ENCODE measurements around the gene CBLN3.
A peak's percentile ranks its signal among the peaks of the same experiment; 100 is the strongest.

Gene CBLN3

GRCh38 chr14:24416932-24417619, 12.4 kb downstream of the CBLN3 start:
- peak overlapping the region; percentile 38 for H3K4me3 ChIP-seq
- peaks cover 43% of the 10 kb centered on the region for H3K4me1 ChIP-seq

GRCh38 chr14:24416254-24416931, 13.1 kb downstream of the CBLN3 start:
- Histone ChIP-seq H4K20me1 (no peaks in the 10 kb centered on the region), H3K4me1 (peaks cover 43% of the 10 kb centered on the region), H3K36me3 (peaks cover 46% of the 10 kb centered on the region), H3K9me3 (no peaks in the 10 kb centered on the region), H3K27ac (peak overlapping the region; percentile 65), H3K4me3 (0 out of 2 replicates have a peak overlapping the region, but pooled peaks have one; percentile 38), H3K27me3 (no peaks in the 10 kb centered on the region), H3K9ac (0 out of 2 replicates have a peak overlapping the region, but pooled peaks have one; percentile 34), H3K4me2 (peak overlapping the region; percentile 93)
- TF ChIP-seq Cebpa-rat (IDR thresholded peaks at IDR 0.05): no peak

More at GRCh38 chr14:24416932-24417619, 12.4 kb downstream of the CBLN3 start:
- Histone ChIP-seq H3K27me3 (no peaks in the 10 kb centered on the region), H3K36me3 (peaks cover 39% of the 10 kb centered on the region), H3K9ac (peak overlapping the region; percentile 34; the same call in 1 of the 2 replicates), H3K4me2 (peak overlapping the region; percentile 93), H4K20me1 (no peaks in the 10 kb centered on the region), H3K27ac (peak overlapping the region; percentile 65), H3K9me3 (no peaks in the 10 kb centered on the region)
- TF ChIP-seq Cebpa-rat (IDR thresholded peaks at IDR 0.05): no peak

- Histone ChIP-seq H3K4me2 (peak overlapping the region; percentile 93), H3K27me3 (no peaks in the 10 kb centered on the region), H3K36me3 (peaks cover 53% of the 10 kb centered on the region), H3K9me3 (no peaks in the 10 kb centered on the region), H3K4me1 (peaks cover 48% of the 10 kb centered on the region), H3K4me3 (no peak overlapping the region), H4K20me1 (no peaks in the 10 kb centered on the region), H3K27ac (peak overlapping the region; percentile 65; the same call in 1 of the 2 replicates), H3K9ac (no peak overlapping the region)
- no peak for TF ChIP-seq Cebpa-rat (IDR thresholded peaks at IDR 0.05)
Measured at GRCh38 chr14:24415421-24416253, 13.8 kb downstream of the CBLN3 start.

- Histone ChIP-seq H3K36me3 (peaks cover 58% of the 10 kb centered on the region), H4K20me1 (0 out of 2 replicates have a peak, but pooled peaks cover under 1% of the 10 kb centered on the region)
Measured at GRCh38 chr14:24414732-24415420, 14.6 kb downstream of the CBLN3 start.

GRCh38 chr14:24414077-24414476, 15.4 kb downstream of the CBLN3 start:
- Histone ChIP-seq H3K9ac (no peak overlapping the region), H3K27ac (no peak overlapping the region), H3K36me3 (peaks cover 58% of the 10 kb centered on the region), H3K4me1 (peaks cover 64% of the 10 kb centered on the region), H4K20me1 (0 out of 2 replicates have a peak, but pooled peaks cover 8% of the 10 kb centered on the region), H3K9me3 (no peaks in the 10 kb centered on the region), H3K27me3 (no peaks in the 10 kb centered on the region), H3K4me2 (no peak overlapping the region), H3K4me3 (no peak overlapping the region)
- TF ChIP-seq Cebpa-rat (IDR thresholded peaks at IDR 0.05): no peak

More at GRCh38 chr14:24414732-24415420, 14.6 kb downstream of the CBLN3 start:
- H3K9me3 ChIP-seq: no peaks in the 10 kb centered on the region
- peaks cover 56% of the 10 kb centered on the region for H3K4me1 ChIP-seq
- H3K4me2 ChIP-seq: no peak overlapping the region
- H3K27me3 ChIP-seq: no peaks in the 10 kb centered on the region
- no peak overlapping the region for H3K4me3 ChIP-seq
- no peak overlapping the region for H3K27ac ChIP-seq
- H3K9ac ChIP-seq: no peak overlapping the region
- no peak for TF ChIP-seq Cebpa-rat (IDR thresholded peaks at IDR 0.05)

GRCh38 chr14:24411443-24412389, 17.8 kb downstream of the CBLN3 start:
- H4K20me1 ChIP-seq: 0 out of 2 replicates have a peak, but pooled peaks cover 8% of the 10 kb centered on the region
- peak overlapping the region; percentile 92 for H3K4me2 ChIP-seq
- peaks cover 81% of the 10 kb centered on the region for H3K36me3 ChIP-seq
- H3K4me1 ChIP-seq: peaks cover 67% of the 10 kb centered on the region
- no peaks in the 10 kb centered on the region for H3K27me3 ChIP-seq
- no peak for TF ChIP-seq Cebpa-rat (IDR thresholded peaks at IDR 0.05)
- no peak overlapping the region for H3K4me3 ChIP-seq
- H3K9ac ChIP-seq: 0 out of 2 replicates have a peak overlapping the region, but pooled peaks have one; percentile 10
- 0 out of 2 replicates have a peak overlapping the region, but pooled peaks have one; percentile 6 for H3K27ac ChIP-seq
- H3K9me3 ChIP-seq: no peaks in the 10 kb centered on the region

- Histone ChIP-seq H3K27ac (peak overlapping the region; percentile 81), H3K27me3 (no peaks in the 10 kb centered on the region), H3K9ac (no peak overlapping the region), H3K4me2 (peak overlapping the region; percentile 92), H3K36me3 (peaks cover 89% of the 10 kb centered on the region), H3K4me1 (peaks cover 60% of the 10 kb centered on the region), H4K20me1 (0 out of 2 replicates have a peak, but pooled peaks cover 8% of the 10 kb centered on the region), H3K9me3 (no peaks in the 10 kb centered on the region), H3K4me3 (no peak overlapping the region)
- no peak for TF ChIP-seq Cebpa-rat (IDR thresholded peaks at IDR 0.05)
Measured at GRCh38 chr14:24409956-24410355, 19.5 kb downstream of the CBLN3 start.

- Histone ChIP-seq H3K9ac (peak overlapping the region; percentile 57), H3K36me3 (peaks cover 87% of the 10 kb centered on the region), H3K27ac (peak overlapping the region; percentile 81), H3K4me2 (peak overlapping the region; percentile 92), H3K4me1 (peaks cover 66% of the 10 kb centered on the region), H3K27me3 (no peaks in the 10 kb centered on the region), H3K9me3 (no peaks in the 10 kb centered on the region), H3K4me3 (0 out of 2 replicates have a peak overlapping the region, but pooled peaks have one; percentile 28), H4K20me1 (peaks cover 16% of the 10 kb centered on the region; the same call in 1 of the 2 replicates)
- TF ChIP-seq Cebpa-rat (IDR thresholded peaks at IDR 0.05): no peak
Measured at GRCh38 chr14:24409192-24409591, 20.3 kb downstream of the CBLN3 start.

Measured in BLaER1 (cell line).